GM23338 (cell line): ENCODE measurements around the gene MZB1. TPM values are rescaled to one million over a fixed set of nuclear protein-coding genes. Genes with fewer than 3 reads are reported as not detected.

Experiments
- ATAC-seq: fragments of 200-7000 bp; cut with Tn5 transposase; 3 replicates; pipeline ENCODE4 v1.9.1; 2020
- DNase-seq: peaks from one replicate; pipeline ENCODE4 v3.0.0-alpha.2; 2015; ENCODE audit warnings: low spot score
- H2AFZ ChIP-seq: fragments of 200-600 bp; sonication (generic); 2 replicates; pipeline ENCODE4 v1.8.0; 2016; ENCODE audit warnings: antibody characterized with exemption, mild to moderate bottlenecking, moderate library complexity
- H3F3A ChIP-seq: fragments of 200-600 bp; sonication (generic); replicated peaks from 2 replicates; pipeline ENCODE4 v1.8.0; 2017; ENCODE audit warnings: antibody characterized with exemption, mixed run types, low read depth
- H3K27ac ChIP-seq: fragments of 200-600 bp; sonication (generic); 2 replicates; pipeline ENCODE4 v1.6.1; 2016; ENCODE audit warnings: low read depth
- H3K27me3 ChIP-seq: fragments of 200-600 bp; sonication (generic); 2 replicates; pipeline ENCODE4 v1.8.0; 2016; ENCODE audit warnings: mild to moderate bottlenecking, mixed run types, moderate library complexity; ENCODE audit not compliant: insufficient read depth
- H3K36me3 ChIP-seq: fragments of 200-600 bp; sonication (generic); 2 replicates; pipeline ENCODE4 v1.8.0; 2016; ENCODE audit warnings: mild to moderate bottlenecking; ENCODE audit not compliant: insufficient read depth
- H3K4me1 ChIP-seq: fragments of 200-600 bp; sonication (generic); 2 replicates; pipeline ENCODE4 v1.8.0; 2016; ENCODE audit warnings: mild to moderate bottlenecking, moderate library complexity; ENCODE audit not compliant: insufficient read depth
- H3K4me2 ChIP-seq: fragments of 200-600 bp; sonication (generic); 2 replicates; pipeline ENCODE4 v1.7.1; 2017; ENCODE audit warnings: mixed run types
- H3K4me3 ChIP-seq: fragments of 200-600 bp; sonication (generic); 2 replicates; pipeline ENCODE4 v1.6.1; 2016; ENCODE audit warnings: mixed run types
- H3K79me2 ChIP-seq: fragments of 200-600 bp; sonication (generic); replicated peaks from 2 replicates; pipeline ENCODE4 v1.8.0; 2017; ENCODE audit warnings: mild to moderate bottlenecking; ENCODE audit not compliant: insufficient read depth
- H3K9me2 ChIP-seq: fragments of 200-600 bp; sonication (generic); 2 replicates; pipeline ENCODE4 v1.8.0; 2017; ENCODE audit not compliant: insufficient read depth
- H4K20me1 ChIP-seq: fragments of 200-600 bp; sonication (generic); replicated peaks from 2 replicates; pipeline ENCODE4 v1.8.0; 2017; ENCODE audit warnings: mild to moderate bottlenecking; ENCODE audit not compliant: insufficient read depth
- H3K27ac Mint-ChIP-seq: 2 replicates; pipeline ENCODE4 v1.8.0; 2020; ENCODE audit warnings: inconsistent platforms, mild to moderate bottlenecking, moderate library complexity, mixed read lengths
- H3K27me3 Mint-ChIP-seq: 3 replicates; pipeline ENCODE4 v1.8.0; 2022; ENCODE audit warnings: low read depth, mild to moderate bottlenecking, moderate library complexity, mixed read lengths, inconsistent platforms; ENCODE audit not compliant: insufficient read depth, poor library complexity
- H3K36me3 Mint-ChIP-seq: 3 replicates; pipeline ENCODE4 v1.8.0; 2021; ENCODE audit warnings: low read depth, mild to moderate bottlenecking, inconsistent platforms, moderate library complexity, mixed read lengths
- H3K4me1 Mint-ChIP-seq: 3 replicates; pipeline ENCODE4 v1.8.0; 2020; ENCODE audit warnings: mild to moderate bottlenecking, inconsistent platforms, mixed read lengths
- H3K4me3 Mint-ChIP-seq: 3 replicates; pipeline ENCODE4 v1.8.0; 2021; ENCODE audit warnings: moderate library complexity, mild to moderate bottlenecking, inconsistent platforms, mixed read lengths
- H3K9me3 Mint-ChIP-seq: 3 replicates; pipeline ENCODE4 v1.8.0; 2020; ENCODE audit warnings: moderate library complexity, mild to moderate bottlenecking, inconsistent platforms, mixed read lengths
- CREB1 ChIP-seq: fragments of 250-450 bp; sonication (Bioruptor Pico); IDR thresholded peaks from 2 replicates; pipeline ENCODE4 v1.5.0; 2020; ENCODE audit warnings: low read depth, mild to moderate bottlenecking, moderate library complexity
- CTCF ChIP-seq, 2 experiments: fragments of 200-600 bp in 1 of 2; sonication (generic) in 1 of 2; conservative IDR thresholded peaks; 2 replicates each; pipeline versions ENCODE4 v1.5.1 to v1.6.1; 2016 to 2017; ENCODE audit warnings: antibody characterized with exemption in 2 of 2, low read depth in 2 of 2, mild to moderate bottlenecking in 2 of 2, moderate library complexity in 1 of 2
- ETS1 ChIP-seq: IDR thresholded peaks from 2 replicates; pipeline ENCODE4 v1.6.1; 2016; ENCODE audit warnings: antibody characterized with exemption
- EZH2 ChIP-seq: fragments of 200-600 bp; sonication (generic); IDR thresholded peaks from one replicate; pipeline ENCODE4 v1.8.0; 2017; ENCODE audit warnings: antibody characterized with exemption, mild to moderate bottlenecking, low read depth; ENCODE audit not compliant: unreplicated experiment
- EZH2phosphoT487 ChIP-seq: fragments of 200-600 bp; sonication (generic); IDR thresholded peaks from one replicate; pipeline ENCODE4 v1.8.1; 2018; ENCODE audit warnings: antibody characterized with exemption; ENCODE audit not compliant: unreplicated experiment
- JUNB ChIP-seq: IDR thresholded peaks from one replicate; pipeline ENCODE4 v1.6.1; 2016; ENCODE audit warnings: antibody characterized with exemption; ENCODE audit not compliant: unreplicated experiment
- NANOG ChIP-seq: IDR thresholded peaks from 2 replicates; pipeline ENCODE4 v1.6.1; 2016; ENCODE audit warnings: antibody characterized with exemption, borderline replicate concordance
- POLR2AphosphoS5 ChIP-seq: IDR thresholded peaks from 2 replicates; pipeline ENCODE4 v1.6.1; 2016; ENCODE audit warnings: antibody characterized with exemption, low read depth
- ZNF114 ChIP-seq: fragments of 250-450 bp; sonication (Bioruptor Pico); IDR thresholded peaks from 2 replicates; pipeline ENCODE4 v1.5.0; 2020; ENCODE audit warnings: mild to moderate bottlenecking, moderate library complexity
- ZNF331 ChIP-seq: fragments of 250-450 bp; sonication (Bioruptor Pico); IDR thresholded peaks from 2 replicates; pipeline ENCODE4 v1.5.0; 2020; ENCODE audit warnings: low read depth, mild to moderate bottlenecking, moderate library complexity
- ZNF462 ChIP-seq: fragments of 250-450 bp; sonication (Bioruptor Pico); IDR thresholded peaks from 2 replicates; pipeline ENCODE4 v1.5.0; 2020; ENCODE audit warnings: mild to moderate bottlenecking, moderate library complexity
- polyA plus RNA-seq: library from polyadenylated mRNA; unstranded; fragments of >200 nt; fragmentation: Nextera tagmentation; extraction: Ambion mirVana; gene quantifications from 2 replicates; pipeline ENCODE4 v1.2.1, GENCODE V29; 2016
- total RNA-seq: library from RNA; depleted of rRNA; stranded (reverse); fragments of >200 nt; shearing (Covaris generic); gene quantifications from 2 replicates; pipeline ENCODE4 v1.2.3, GENCODE V29; 2014

The MZB1 gene
- total and polyA plus RNA-seq, 2 experiments from 2014 or later: 0.52 to 1.6 TPM

- H3K27ac Mint-ChIP-seq: no peak overlapping the region
- H3K4me2 ChIP-seq: no peak overlapping the region
- H3K27me3 ChIP-seq: no peaks in the 10 kb centered on the region
- peaks cover 6% of the 10 kb centered on the region for H3K27me3 Mint-ChIP-seq
- DNase-seq (no peak), ATAC-seq (no peak)
- no peak overlapping the region for H3K4me3 ChIP-seq
- H3K4me1 ChIP-seq: peaks cover 15% of the 10 kb centered on the region
- H3K4me3 Mint-ChIP-seq: no peak overlapping the region
- H3K36me3 Mint-ChIP-seq: peaks cover 12% of the 10 kb centered on the region; the same call in 2 of the 3 replicates
- H3K36me3 ChIP-seq: peaks cover 10% of the 10 kb centered on the region
- H3K9me3 Mint-ChIP-seq: no peaks in the 10 kb centered on the region
- H3K27ac ChIP-seq: no peak overlapping the region
- peaks cover 12% of the 10 kb centered on the region for H3K4me1 Mint-ChIP-seq
- no peaks in the 10 kb centered on the region for H4K20me1 ChIP-seq
- no peaks in the 10 kb centered on the region for H3K79me2 ChIP-seq
- no peaks in the 10 kb centered on the region for H3K9me2 ChIP-seq
- no peak overlapping the region for H2AFZ ChIP-seq
- no peak for TF ChIP-seq EZH2
- no peak for TF ChIP-seq ZNF462 (CRISPR knock-in tag)
- H3F3A ChIP-seq: peaks cover 10% of the 10 kb centered on the region; the same call in 1 of the 2 replicates
These were observed 46.0 kb upstream of the MZB1 start for GRCh38 chr5:139435676-139436075.

GRCh38 chr5:139431706-139432105 is 42.0 kb upstream of the MZB1 start:
- no peak overlapping the region for H3K27ac ChIP-seq
- H3F3A ChIP-seq: no peaks in the 10 kb centered on the region; the same call in 1 of the 2 replicates
- no peaks in the 10 kb centered on the region for H3K79me2 ChIP-seq
- no peak overlapping the region for H3K4me3 ChIP-seq
- H3K4me2 ChIP-seq: no peak overlapping the region
- ATAC-seq (no peak), DNase-seq (no peak)
- no peak overlapping the region for H3K4me3 Mint-ChIP-seq
- no peaks in the 10 kb centered on the region for H3K27me3 ChIP-seq
- H3K27me3 Mint-ChIP-seq: peaks cover 1% of the 10 kb centered on the region
- no peak overlapping the region for H3K27ac Mint-ChIP-seq
- H3K4me1 Mint-ChIP-seq: no peaks in the 10 kb centered on the region
- H3K9me2 ChIP-seq: no peaks in the 10 kb centered on the region
- H3K9me3 Mint-ChIP-seq: no peaks in the 10 kb centered on the region
- no peak overlapping the region for H2AFZ ChIP-seq
- H3K4me1 ChIP-seq: no peaks in the 10 kb centered on the region
- H3K36me3 ChIP-seq: peaks cover 10% of the 10 kb centered on the region
- H3K36me3 Mint-ChIP-seq: peaks cover 25% of the 10 kb centered on the region
- H4K20me1 ChIP-seq: no peaks in the 10 kb centered on the region
- TF ChIP-seq CTCF (conservative IDR thresholded peaks at IDR 0.05; ENCODE audit: low read depth in 2 of 2) (no peak), ZNF114 (CRISPR knock-in tag) (no peak), CREB1 (CRISPR knock-in tag) (no peak), ZNF331 (CRISPR knock-in tag) (no peak), ETS1 (no peak), JUNB (no peak), NANOG (no peak), EZH2 (no peak), POLR2AphosphoS5 (no peak), EZH2phosphoT487 (no peak)
